Natural killer cell (primary cell): ENCODE data around the gene DIAPH3. TPM values are rescaled to one million over a fixed set of nuclear protein-coding genes. Genes with fewer than 3 reads are reported as not detected.
A peak's percentile ranks its signal among the peaks of the same experiment; 100 is the strongest.

Source experiments
- ATAC-seq, 3 donors: fragments of 150-1000 bp in 2 of 3; fragments of 200-7000 bp in 1 of 3; cut with Tn5 transposase; 1 replicate in 1 of 3; 2 replicates in 2 of 3; pipeline ENCODE4 v1.10.0; 2021; ENCODE audit warnings: mild to moderate bottlenecking in 2 of 3, moderate library complexity in 2 of 3
- DNase-seq, 2 donors: peaks; one replicate each; pipeline versions ENCODE4 v3.0.0 to v3.0.0-alpha.2; 2013 to 2021; ENCODE audit warnings: mixed read lengths in 1 of 2
- H3K27ac ChIP-seq: one replicate; pipeline ENCODE4 v1.5.1; 2013; ENCODE audit warnings: mild to moderate bottlenecking, low read length
- H3K27me3 ChIP-seq: one replicate; pipeline ENCODE4 v1.6.1; 2013; ENCODE audit warnings: low read length; ENCODE audit not compliant: control insufficient read depth, insufficient read depth
- H3K36me3 ChIP-seq: one replicate; pipeline ENCODE4 v1.6.1; 2013; ENCODE audit warnings: low read length; ENCODE audit not compliant: control insufficient read depth, insufficient read depth
- H3K4me1 ChIP-seq: one replicate; pipeline ENCODE4 v1.6.1; 2013; ENCODE audit warnings: low read length; ENCODE audit not compliant: control insufficient read depth, insufficient read depth
- H3K4me3 ChIP-seq: one replicate; pipeline ENCODE4 v1.5.1; 2013; ENCODE audit warnings: low read length
- H3K9me3 ChIP-seq: one replicate; pipeline ENCODE4 v1.6.1; 2013; ENCODE audit warnings: low read length; ENCODE audit not compliant: control insufficient read depth, insufficient read depth
- H3K27ac Mint-ChIP-seq, 2 donors: one replicate each; pipeline ENCODE4 v1.8.0; 2022; ENCODE audit warnings: mild to moderate bottlenecking in 2 of 2, mixed read lengths in 2 of 2, moderate library complexity in 1 of 2
- H3K27me3 Mint-ChIP-seq, 2 donors: one replicate each; pipeline ENCODE4 v1.8.0; 2022; ENCODE audit warnings: low read depth in 2 of 2, mixed read lengths in 2 of 2
- H3K36me3 Mint-ChIP-seq: one replicate; pipeline ENCODE4 v1.8.0; 2022; ENCODE audit warnings: mixed read lengths
- H3K4me1 Mint-ChIP-seq, 2 donors: one replicate each; pipeline ENCODE4 v1.8.0; 2022; ENCODE audit warnings: mixed read lengths in 2 of 2
- H3K4me3 Mint-ChIP-seq: one replicate; pipeline ENCODE4 v1.8.0; 2022; ENCODE audit warnings: mild to moderate bottlenecking, moderate library complexity, mixed read lengths
- H3K9me3 Mint-ChIP-seq, 2 donors: one replicate each; pipeline ENCODE4 v1.8.0; 2022; ENCODE audit warnings: mixed read lengths in 2 of 2
- WGBS: methylation state at CpG from one replicate; pipeline ENCODE4 v1.1.7; 2013; ENCODE audit warnings: missing lambda C conversion rate; ENCODE audit not compliant: insufficient coverage; 5-methylcytosine and 5-hydroxymethylcytosine counted together
- intact Hi-C: fragments of 100-400 bp; cut with micrococcal nuclease; formaldehyde crosslinking; loops from one replicate; pipeline ENCODE4 v1.14.2; 2022
- total RNA-seq, 4 donors: library from RNA; stranded (reverse); fragments of 120-200 nt in 1 of 4; gene quantifications; one replicate each; pipeline versions ENCODE4 v1.2.3 to v1.2.4, GENCODE V29; 2013 to 2022
- TF ChIP-seq, protein P1 (sequence below): fragments of 200-600 bp; IDR thresholded peaks from one replicate; pipeline ENCODE4 v1.8.0; 2022; ENCODE audit warnings: antibody characterized with exemption

Gene DIAPH3
- total RNA-seq, 3 donors from 2014 or later (not counting 1 experiment from before 2014, with no cell fraction given) = 0.54 to 1.0 (median 0.98) TPM

DNA sequence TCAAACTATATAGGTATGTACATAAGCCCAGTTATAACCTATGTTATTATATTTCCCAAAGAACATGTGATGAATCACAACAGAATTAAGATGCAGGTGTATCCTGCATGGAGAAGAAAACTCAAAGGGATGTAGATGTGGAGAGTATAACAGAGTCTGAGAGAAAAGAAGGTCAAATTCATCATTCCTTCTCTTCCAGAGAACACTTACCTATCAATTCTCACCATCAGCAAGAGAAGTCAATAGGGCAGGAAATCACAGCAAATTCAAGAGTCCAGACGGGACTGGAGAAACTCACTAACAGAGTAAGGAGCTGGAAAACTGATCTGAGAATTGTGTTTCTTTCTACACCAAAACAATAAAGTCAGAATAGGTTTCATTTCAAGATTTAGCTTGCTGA, 28.4 kb downstream of the DIAPH3 start:
- Histone ChIP-seq H3K4me3 (no peak overlapping the region), H3K4me1 (peaks cover 4% of the 10 kb centered on the region), H3K36me3 (no peaks in the 10 kb centered on the region), H3K27ac (no peak overlapping the region), H3K9me3 (no peaks in the 10 kb centered on the region), H3K27me3 (no peaks in the 10 kb centered on the region)
- intact Hi-C loops = no loop called here
- H3K27ac Mint-ChIP-seq = no peak overlapping the region
- ATAC-seq (no peak), DNase-seq (no peak)
- no peaks in the 10 kb centered on the region for H3K9me3 Mint-ChIP-seq
- H3K4me3 Mint-ChIP-seq = no peak overlapping the region
- H3K36me3 Mint-ChIP-seq = no peaks in the 10 kb centered on the region
- TF ChIP-seq, protein P1, sequence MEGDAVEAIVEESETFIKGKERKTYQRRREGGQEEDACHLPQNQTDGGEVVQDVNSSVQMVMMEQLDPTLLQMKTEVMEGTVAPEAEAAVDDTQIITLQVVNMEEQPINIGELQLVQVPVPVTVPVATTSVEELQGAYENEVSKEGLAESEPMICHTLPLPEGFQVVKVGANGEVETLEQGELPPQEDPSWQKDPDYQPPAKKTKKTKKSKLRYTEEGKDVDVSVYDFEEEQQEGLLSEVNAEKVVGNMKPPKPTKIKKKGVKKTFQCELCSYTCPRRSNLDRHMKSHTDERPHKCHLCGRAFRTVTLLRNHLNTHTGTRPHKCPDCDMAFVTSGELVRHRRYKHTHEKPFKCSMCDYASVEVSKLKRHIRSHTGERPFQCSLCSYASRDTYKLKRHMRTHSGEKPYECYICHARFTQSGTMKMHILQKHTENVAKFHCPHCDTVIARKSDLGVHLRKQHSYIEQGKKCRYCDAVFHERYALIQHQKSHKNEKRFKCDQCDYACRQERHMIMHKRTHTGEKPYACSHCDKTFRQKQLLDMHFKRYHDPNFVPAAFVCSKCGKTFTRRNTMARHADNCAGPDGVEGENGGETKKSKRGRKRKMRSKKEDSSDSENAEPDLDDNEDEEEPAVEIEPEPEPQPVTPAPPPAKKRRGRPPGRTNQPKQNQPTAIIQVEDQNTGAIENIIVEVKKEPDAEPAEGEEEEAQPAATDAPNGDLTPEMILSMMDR = no peak
- H3K4me1 Mint-ChIP-seq = peaks cover 9 to 20% of the 10 kb centered on the region in 2 donors
- no peaks in the 10 kb centered on the region for H3K27me3 Mint-ChIP-seq
- WGBS = 0% methylated on average over 1 of the region's 1 CpG

DNA sequence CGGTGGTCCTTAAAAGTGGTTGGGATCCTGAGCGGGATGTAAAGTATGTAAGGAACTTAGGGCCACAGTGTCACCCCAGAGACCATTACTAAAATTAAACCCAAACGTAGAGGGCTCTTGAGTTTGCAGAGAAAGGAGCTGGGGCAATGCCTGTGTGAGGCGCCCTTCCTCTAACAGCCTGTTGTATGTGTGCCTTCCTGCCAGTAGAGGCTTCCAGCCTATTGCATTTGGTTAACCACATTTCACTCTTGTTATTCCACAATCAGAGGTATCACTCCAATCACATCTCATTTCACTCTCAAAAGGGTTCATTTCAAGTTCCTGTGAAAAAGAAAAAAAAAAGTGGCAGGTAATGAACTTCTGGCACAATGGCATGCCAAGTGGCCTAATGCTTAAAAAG, 29.4 kb downstream of the DIAPH3 start:
- WGBS = 27% methylated on average over 2 of the region's 4 CpGs
- Histone ChIP-seq H3K9me3 (no peaks in the 10 kb centered on the region), H3K27ac (no peak overlapping the region), H3K36me3 (no peaks in the 10 kb centered on the region), H3K4me3 (no peak overlapping the region), H3K27me3 (no peaks in the 10 kb centered on the region), H3K4me1 (peaks cover 4% of the 10 kb centered on the region)
- TF ChIP-seq, protein P1 = no peak
- Mint-ChIP-seq H3K4me3 (peak overlapping the region; percentile 36), H3K4me1 (peaks cover 9 to 20% of the 10 kb centered on the region in 2 donors), H3K9me3 (no peaks in the 10 kb centered on the region), H3K27me3 (no peaks in the 10 kb centered on the region), H3K27ac (no peak overlapping the region), H3K36me3 (no peaks in the 10 kb centered on the region)
- ATAC-seq (peak; percentile 44 to 85 (median 44)), DNase-seq (peak in 1 of 2 donors; percentile 15)
- intact Hi-C loops = no loop called here

- Histone ChIP-seq H3K27me3 (no peaks in the 10 kb centered on the region), H3K9me3 (no peaks in the 10 kb centered on the region), H3K4me1 (no peaks in the 10 kb centered on the region), H3K4me3 (no peak overlapping the region), H3K27ac (no peak overlapping the region), H3K36me3 (no peaks in the 10 kb centered on the region)
- WGBS = 69% methylated on average over 3 of the region's 3 CpGs
- ATAC-seq (no peak), DNase-seq (no peak)
- Mint-ChIP-seq H3K36me3 (peaks cover 11% of the 10 kb centered on the region), H3K9me3 (peaks cover 3 to 4% of the 10 kb centered on the region in 2 donors), H3K27me3 (no peaks in the 10 kb centered on the region), H3K27ac (no peak overlapping the region), H3K4me1 (no peaks in the 10 kb centered on the region), H3K4me3 (no peak overlapping the region)
- TF ChIP-seq, protein P1 = no peak
- intact Hi-C loops = no loop called here
Observed at GRCh38 chr13:60121337-60121687, 42.4 kb downstream of the DIAPH3 start.

DNA sequence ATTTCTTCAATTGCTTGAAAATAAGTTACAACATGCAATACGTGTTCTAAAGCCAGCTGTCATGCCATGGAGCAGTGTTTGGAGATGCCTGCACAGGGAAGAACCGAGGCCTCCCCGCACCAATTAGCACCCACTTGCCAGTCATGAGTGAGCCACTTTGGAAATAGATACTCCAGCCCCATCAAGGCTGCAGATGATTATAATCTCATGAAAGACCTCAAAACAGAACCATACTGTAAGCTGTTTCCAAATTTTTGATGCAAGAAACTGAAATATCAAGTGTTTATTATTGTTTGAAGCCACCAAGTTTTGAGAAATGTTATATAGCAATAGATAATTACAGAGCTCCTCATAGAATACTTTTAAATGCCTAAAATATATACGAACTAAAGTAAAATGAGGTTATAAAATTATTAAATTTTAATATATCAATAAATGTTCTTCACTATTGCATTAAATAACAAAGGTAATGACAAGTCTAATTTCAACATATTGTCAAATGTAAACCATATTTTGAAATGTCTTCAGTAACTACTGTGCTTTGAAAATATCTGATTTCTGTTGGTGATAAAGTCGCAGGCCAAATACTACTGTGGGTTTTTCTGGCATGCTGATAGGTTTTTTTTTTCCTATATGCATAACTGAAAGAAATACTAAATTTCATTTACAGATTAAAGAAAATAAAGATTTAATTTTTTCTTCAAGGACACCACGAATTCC, 43.0 kb downstream of the DIAPH3 start:
- WGBS = 92% methylated on average over 4 of the region's 6 CpGs
- no peak for DNase-seq
- H3K4me1 Mint-ChIP-seq = no peaks in the 10 kb centered on the region
- H3K9me3 Mint-ChIP-seq = peaks cover 2 to 3% of the 10 kb centered on the region in 2 donors
- peaks cover 5% of the 10 kb centered on the region for H3K36me3 Mint-ChIP-seq
- no peak overlapping the region for H3K27ac Mint-ChIP-seq
- Histone ChIP-seq H3K4me1 (no peaks in the 10 kb centered on the region), H3K36me3 (no peaks in the 10 kb centered on the region), H3K9me3 (no peaks in the 10 kb centered on the region), H3K27me3 (no peaks in the 10 kb centered on the region), H3K4me3 (no peak overlapping the region), H3K27ac (no peak overlapping the region)
- TF ChIP-seq, protein P1 = no peak
- intact Hi-C loops = no loop called here
- H3K27me3 Mint-ChIP-seq = no peaks in the 10 kb centered on the region
- ATAC-seq = no peak
- no peak overlapping the region for H3K4me3 Mint-ChIP-seq
